IMR-90 (cell line): ENCODE data around the gene HBZ. TPM values are rescaled to one million over a fixed set of nuclear protein-coding genes. Genes with fewer than 3 reads are reported as not detected.

ENCODE experiments used
- ATAC-seq: fragments of 200-7000 bp; cut with Tn5 transposase; 2 replicates; pipeline ENCODE4 v1.9.1; 2020; ENCODE audit warnings: low read depth, mild to moderate bottlenecking, moderate library complexity
- BruUV-seq: library from RNA; stranded (reverse); fragments of 400-500 nt; replicated peaks from 2 replicates; lab custom pipeline; 2021; lab: Mats Ljungman, UMichigan
- CTCF ChIA-PET: fragments of 300-600 bp; formaldehyde crosslinking; extraction: SDS; loops from one replicate; lab custom pipeline; 2021; ENCODE audit warnings: antibody characterized with exemption; lab: Yijun Ruan, JAX
- POLR2A ChIA-PET: fragments of 300-600 bp; sonication (Branson Sonifier 250); formaldehyde crosslinking; loops from one replicate; lab custom pipeline; 2022; ENCODE audit warnings: antibody characterized with exemption; ENCODE audit not compliant: unreplicated experiment; lab: Charles Lee
- DNase-seq: peaks from one replicate; pipeline ENCODE4 v3.0.0; 2013
- H2AFZ ChIP-seq: replicated peaks from 2 replicates; pipeline ENCODE3; 2013; ENCODE audit warnings: low read length, mild to moderate bottlenecking; ENCODE audit not compliant: poor library complexity
- H2AK5ac ChIP-seq: 2 replicates; pipeline ENCODE4 v1.6.1; 2013; ENCODE audit warnings: low read depth, low read length, inconsistent platforms
- H2AK9ac ChIP-seq: replicated peaks from 2 replicates; pipeline ENCODE3; 2013; ENCODE audit warnings: mild to moderate bottlenecking, low read depth, low read length, moderate library complexity; ENCODE audit not compliant: poor library complexity
- H2BK120ac ChIP-seq: 2 replicates; pipeline ENCODE4 v1.6.1; 2013; ENCODE audit warnings: low read depth, low read length, inconsistent platforms
- H2BK15ac ChIP-seq: 3 replicates; pipeline ENCODE4 v1.6.1; 2013; ENCODE audit warnings: low read depth, low read length, inconsistent platforms
- H2BK20ac ChIP-seq: 2 replicates; pipeline ENCODE4 v1.6.1; 2013; ENCODE audit warnings: low read depth, mild to moderate bottlenecking, inconsistent platforms, low read length, moderate library complexity
- H2BK5ac ChIP-seq: 2 replicates; pipeline ENCODE4 v1.6.1; 2013; ENCODE audit warnings: mild to moderate bottlenecking, low read depth, low read length, inconsistent platforms; ENCODE audit not compliant: poor library complexity, severe bottlenecking
- H3K14ac ChIP-seq: replicated peaks from 2 replicates; pipeline ENCODE4 v1.6.1; 2013; ENCODE audit warnings: low read depth, low read length, inconsistent platforms
- H3K18ac ChIP-seq: 2 replicates; pipeline ENCODE4 v1.6.1; 2013; ENCODE audit warnings: low read depth, low read length, control low read depth
- H3K23ac ChIP-seq: 2 replicates; pipeline ENCODE4 v1.6.1; 2013; ENCODE audit warnings: low read depth, low read length, inconsistent platforms
- H3K27ac ChIP-seq: 2 replicates; pipeline ENCODE4 v1.5.1; 2013; ENCODE audit warnings: mild to moderate bottlenecking, control low read depth, low read length; ENCODE audit not compliant: insufficient read depth
- H3K27me3 ChIP-seq: 2 replicates; pipeline ENCODE4 v1.6.1; 2013; ENCODE audit warnings: low read length; ENCODE audit not compliant: control insufficient read depth, insufficient read depth
- H3K36me3 ChIP-seq: 2 replicates; pipeline ENCODE4 v1.6.1; 2013; ENCODE audit warnings: low read length, mixed read lengths; ENCODE audit not compliant: control insufficient read depth, insufficient read depth
- H3K4ac ChIP-seq: 2 replicates; pipeline ENCODE4 v1.6.1; 2013; ENCODE audit warnings: low read depth, low read length, inconsistent platforms
- H3K4me1 ChIP-seq: 2 replicates; pipeline ENCODE4 v1.6.1; 2013; ENCODE audit warnings: low read length, mixed read lengths; ENCODE audit not compliant: control insufficient read depth, insufficient read depth
- H3K4me2 ChIP-seq: 2 replicates; pipeline ENCODE4 v1.6.1; 2013; ENCODE audit warnings: low read depth, mild to moderate bottlenecking, control low read depth, low read length, moderate library complexity
- H3K4me3 ChIP-seq: 2 replicates; pipeline ENCODE4 v1.5.1; 2013; ENCODE audit warnings: low read depth, mild to moderate bottlenecking, control low read depth, low read length, moderate library complexity; ENCODE audit not compliant: insufficient read depth
- H3K56ac ChIP-seq: 2 replicates; pipeline ENCODE4 v1.6.1; 2013; ENCODE audit warnings: low read length, inconsistent platforms; ENCODE audit not compliant: insufficient read depth; ENCODE audit errors: extremely low read depth
- H3K79me1 ChIP-seq, 2 experiments: 2 replicates each; pipeline ENCODE4 v1.6.1; 2013; ENCODE audit warnings: low read length in 2 of 2, inconsistent platforms in 1 of 2, low read depth in 1 of 2
- H3K9ac ChIP-seq: 2 replicates; pipeline ENCODE4 v1.6.1; 2013; ENCODE audit warnings: low read depth, low read length, control low read depth
- H3K9me1 ChIP-seq: 2 replicates; pipeline ENCODE4 v1.6.1; 2013; ENCODE audit warnings: low read length, inconsistent platforms; ENCODE audit not compliant: insufficient read depth
- H3K9me3 ChIP-seq: 2 replicates; pipeline ENCODE4 v1.6.1; 2013; ENCODE audit warnings: low read length; ENCODE audit not compliant: control insufficient read depth, insufficient read depth
- H4K20me1 ChIP-seq: 2 replicates; pipeline ENCODE4 v1.6.1; 2013; ENCODE audit warnings: low read length, inconsistent platforms; ENCODE audit not compliant: insufficient read depth
- H4K5ac ChIP-seq: 2 replicates; pipeline ENCODE4 v1.6.1; 2013; ENCODE audit warnings: mild to moderate bottlenecking, low read depth, low read length, control low read depth
- H4K8ac ChIP-seq, 2 experiments: 2 replicates each; pipeline ENCODE4 v1.6.1; 2013; ENCODE audit warnings: low read depth in 2 of 2, low read length in 2 of 2, control low read depth in 1 of 2, inconsistent platforms in 1 of 2
- H4K91ac ChIP-seq: 2 replicates; pipeline ENCODE4 v1.6.1; 2013; ENCODE audit warnings: low read depth, low read length, inconsistent platforms; ENCODE audit not compliant: insufficient read depth
- BHLHE40 ChIP-seq: fragments of 150-350 bp; IDR thresholded peaks from 2 replicates; pipeline ENCODE4 v1.6.1; 2016; ENCODE audit warnings: mild to moderate bottlenecking, low read depth, low read length
- CEBPB ChIP-seq: IDR thresholded peaks from 2 replicates; pipeline ENCODE4 v1.6.1; 2012; ENCODE audit warnings: low read depth, low read length, improper control_type of control experiment
- CHD1 ChIP-seq: IDR thresholded peaks from 2 replicates; pipeline ENCODE4 v1.6.1; 2012; ENCODE audit warnings: low read depth, low read length, improper control_type of control experiment
- FOS ChIP-seq: fragments of 150-350 bp; IDR thresholded peaks from 2 replicates; pipeline ENCODE4 v1.6.1; 2016; ENCODE audit warnings: low read depth, low read length
- MAFK ChIP-seq: IDR thresholded peaks from 2 replicates; pipeline ENCODE4 v1.6.1; 2012; ENCODE audit warnings: low read depth, low read length, improper control_type of control experiment
- MAZ ChIP-seq: IDR thresholded peaks from 2 replicates; pipeline ENCODE4 v1.6.1; 2012; ENCODE audit warnings: low read depth, mild to moderate bottlenecking, low read length, improper control_type of control experiment, moderate library complexity, borderline replicate concordance
- MXI1 ChIP-seq: IDR thresholded peaks from 2 replicates; pipeline ENCODE4 v1.6.1; 2012; ENCODE audit warnings: low read depth, mild to moderate bottlenecking, low read length, moderate library complexity, borderline replicate concordance
- NFE2L2 ChIP-seq: fragments of 150-350 bp; IDR thresholded peaks from 2 replicates; pipeline ENCODE4 v1.6.1; 2016; ENCODE audit warnings: low read depth, mild to moderate bottlenecking, low read length
- POLR2A ChIP-seq: IDR thresholded peaks from 2 replicates; pipeline ENCODE4 v1.6.1; 2012; ENCODE audit warnings: mild to moderate bottlenecking, low read depth, low read length
- RAD21 ChIP-seq: IDR thresholded peaks from 2 replicates; pipeline ENCODE4 v1.6.1; 2012; ENCODE audit warnings: low read length, improper control_type of control experiment
- RCOR1 ChIP-seq: IDR thresholded peaks from 2 replicates; pipeline ENCODE4 v1.6.1; 2012; ENCODE audit warnings: mild to moderate bottlenecking, low read length, improper control_type of control experiment; ENCODE audit not compliant: insufficient replicate concordance
- RFX5 ChIP-seq: IDR thresholded peaks from 2 replicates; pipeline ENCODE4 v1.8.0; 2012; ENCODE audit warnings: low read depth, mild to moderate bottlenecking, low read length, moderate library complexity
- SMC3 ChIP-seq: fragments of 150-350 bp; IDR thresholded peaks from 2 replicates; pipeline ENCODE4 v1.6.1; 2016; ENCODE audit warnings: low read depth, mild to moderate bottlenecking, antibody characterized with exemption, low read length, moderate library complexity
- WGBS, 2 experiments: methylation state at CpG; one replicate each; pipeline versions ENCODE4 v1.1.5 to v1.1.7; 2013; ENCODE audit warnings: missing lambda C conversion rate in 2 of 2; ENCODE audit not compliant: insufficient read length in 1 of 2; ENCODE audit errors: extremely low coverage in 2 of 2; 5-methylcytosine and 5-hydroxymethylcytosine counted together
- dilution Hi-C: fragments of 300-500 bp; cut with HindIII; formaldehyde crosslinking; loops from one replicate; pipeline ENCODE4 v1.14.3; 2018; ENCODE audit warnings: low sequenced_read_pairs; ENCODE audit not compliant: unreplicated experiment
- in situ Hi-C: fragments of 300-500 bp; cut with MboI; formaldehyde crosslinking; loops from 3 replicates; pipeline ENCODE4 v1.14.3; 2019; ENCODE audit warnings: low sequenced_read_pairs, inconsistent platforms, mixed read lengths
- intact Hi-C: fragments of 100-400 bp; cut with micrococcal nuclease; formaldehyde crosslinking; loops from 2 replicates; pipeline ENCODE4 v1.10.0; 2022
- polyA plus RNA-seq, 3 experiments: library from polyadenylated mRNA; depleted of rRNA; stranded (reverse); fragments of >200 nt; gene quantifications; 2 replicates each; pipeline ENCODE4 v1.2.3, GENCODE V29; 2012; ENCODE audit warnings: low replicate concordance in 1 of 3
- total RNA-seq: library from RNA; depleted of rRNA; stranded (reverse); fragments of >200 nt; gene quantifications from 2 replicates; pipeline ENCODE4 v1.2.3, GENCODE V29; 2012
- TF ChIP-seq, protein P1 (sequence below): fragments of 150-350 bp; IDR thresholded peaks from 2 replicates; pipeline ENCODE4 v1.6.1; 2017; ENCODE audit warnings: mild to moderate bottlenecking, antibody characterized with exemption, low read length, low read depth
- TF ChIP-seq, protein P2 (sequence below): fragments of 150-350 bp; IDR thresholded peaks from 2 replicates; pipeline ENCODE4 v1.6.1; 2016; ENCODE audit warnings: low read depth, mild to moderate bottlenecking, low read length, moderate library complexity, borderline replicate concordance
- TF ChIP-seq, protein P3 (sequence below): conservative IDR thresholded peaks from 2 replicates; pipeline ENCODE4 v1.5.1; 2012; ENCODE audit warnings: mild to moderate bottlenecking, low read depth, low read length, improper control_type of control experiment

Gene HBZ
- total and polyA plus RNA-seq, 2 of the 4 experiments (the other 2 are of a cell fraction), result not detected

DNA sequence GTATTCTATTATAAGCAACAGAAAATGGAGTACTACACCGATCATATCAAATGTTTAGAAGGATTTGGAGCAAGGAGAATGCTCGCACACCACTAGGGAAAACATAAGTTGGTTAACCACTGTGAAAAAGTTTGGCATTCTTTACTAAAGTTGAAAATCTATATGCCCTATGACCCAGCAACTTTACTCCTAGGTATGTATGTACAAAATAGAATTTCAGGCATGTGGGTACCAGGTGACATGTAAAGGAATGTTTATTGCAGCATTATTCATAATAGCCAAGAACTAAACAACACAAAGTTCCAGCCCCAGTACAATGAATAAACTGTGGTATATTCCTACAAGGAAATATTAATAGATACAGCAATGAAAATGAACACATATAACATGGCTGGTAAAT, 5.8 kb upstream of the HBZ start:
- no peaks in the 10 kb centered on the region for H3K27me3 ChIP-seq
- H3K14ac ChIP-seq, result no peak overlapping the region
- no peak overlapping the region for H3K56ac ChIP-seq
- H3K27ac ChIP-seq, result no peak overlapping the region
- BruUV-seq, result no TSS peak
- H4K5ac ChIP-seq, result no peak overlapping the region
- no peak overlapping the region for H2BK15ac ChIP-seq
- H3K4me2 ChIP-seq, result no peak overlapping the region
- H3K18ac ChIP-seq, result no peak overlapping the region
- H4K20me1 ChIP-seq, result no peaks in the 10 kb centered on the region
- no peak overlapping the region for H2BK120ac ChIP-seq
- no peak overlapping the region for H4K8ac ChIP-seq
- no peak overlapping the region for H2AK5ac ChIP-seq
- no peaks in the 10 kb centered on the region for H3K36me3 ChIP-seq
- no peak for ATAC-seq
- H3K4me1 ChIP-seq, result peaks cover 8% of the 10 kb centered on the region; the same call in 1 of the 2 replicates
- TF ChIP-seq SMC3 (no peak), NFE2L2 (no peak), CEBPB (no peak), BHLHE40 (no peak), RAD21 (no peak), MXI1 (no peak), RFX5 (no peak), FOS (no peak), CHD1 (no peak), POLR2A (no peak), RCOR1 (no peak), MAFK (no peak), MAZ (no peak)
- TF ChIP-seq, protein P1, sequence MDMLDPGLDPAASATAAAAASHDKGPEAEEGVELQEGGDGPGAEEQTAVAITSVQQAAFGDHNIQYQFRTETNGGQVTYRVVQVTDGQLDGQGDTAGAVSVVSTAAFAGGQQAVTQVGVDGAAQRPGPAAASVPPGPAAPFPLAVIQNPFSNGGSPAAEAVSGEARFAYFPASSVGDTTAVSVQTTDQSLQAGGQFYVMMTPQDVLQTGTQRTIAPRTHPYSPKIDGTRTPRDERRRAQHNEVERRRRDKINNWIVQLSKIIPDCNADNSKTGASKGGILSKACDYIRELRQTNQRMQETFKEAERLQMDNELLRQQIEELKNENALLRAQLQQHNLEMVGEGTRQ, result no peak
- TF ChIP-seq, protein P2, sequence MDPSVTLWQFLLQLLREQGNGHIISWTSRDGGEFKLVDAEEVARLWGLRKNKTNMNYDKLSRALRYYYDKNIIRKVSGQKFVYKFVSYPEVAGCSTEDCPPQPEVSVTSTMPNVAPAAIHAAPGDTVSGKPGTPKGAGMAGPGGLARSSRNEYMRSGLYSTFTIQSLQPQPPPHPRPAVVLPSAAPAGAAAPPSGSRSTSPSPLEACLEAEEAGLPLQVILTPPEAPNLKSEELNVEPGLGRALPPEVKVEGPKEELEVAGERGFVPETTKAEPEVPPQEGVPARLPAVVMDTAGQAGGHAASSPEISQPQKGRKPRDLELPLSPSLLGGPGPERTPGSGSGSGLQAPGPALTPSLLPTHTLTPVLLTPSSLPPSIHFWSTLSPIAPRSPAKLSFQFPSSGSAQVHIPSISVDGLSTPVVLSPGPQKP, result no peak
- TF ChIP-seq, protein P3, sequence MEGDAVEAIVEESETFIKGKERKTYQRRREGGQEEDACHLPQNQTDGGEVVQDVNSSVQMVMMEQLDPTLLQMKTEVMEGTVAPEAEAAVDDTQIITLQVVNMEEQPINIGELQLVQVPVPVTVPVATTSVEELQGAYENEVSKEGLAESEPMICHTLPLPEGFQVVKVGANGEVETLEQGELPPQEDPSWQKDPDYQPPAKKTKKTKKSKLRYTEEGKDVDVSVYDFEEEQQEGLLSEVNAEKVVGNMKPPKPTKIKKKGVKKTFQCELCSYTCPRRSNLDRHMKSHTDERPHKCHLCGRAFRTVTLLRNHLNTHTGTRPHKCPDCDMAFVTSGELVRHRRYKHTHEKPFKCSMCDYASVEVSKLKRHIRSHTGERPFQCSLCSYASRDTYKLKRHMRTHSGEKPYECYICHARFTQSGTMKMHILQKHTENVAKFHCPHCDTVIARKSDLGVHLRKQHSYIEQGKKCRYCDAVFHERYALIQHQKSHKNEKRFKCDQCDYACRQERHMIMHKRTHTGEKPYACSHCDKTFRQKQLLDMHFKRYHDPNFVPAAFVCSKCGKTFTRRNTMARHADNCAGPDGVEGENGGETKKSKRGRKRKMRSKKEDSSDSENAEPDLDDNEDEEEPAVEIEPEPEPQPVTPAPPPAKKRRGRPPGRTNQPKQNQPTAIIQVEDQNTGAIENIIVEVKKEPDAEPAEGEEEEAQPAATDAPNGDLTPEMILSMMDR, result no peak
- H2AFZ ChIP-seq, result no peak overlapping the region
- in situ Hi-C loops, result no loop called here
- H3K9me1 ChIP-seq, result peaks cover 6% of the 10 kb centered on the region; the same call in 1 of the 2 replicates
- H3K9me3 ChIP-seq, result no peaks in the 10 kb centered on the region
- ChIA-PET POLR2A (no interaction called here), CTCF (no interaction called here)
- dilution Hi-C loops, result no loop called here
- H3K79me1 ChIP-seq, result no peaks in the 10 kb centered on the region
- H3K4me3 ChIP-seq, result no peak overlapping the region
- no peak overlapping the region for H4K91ac ChIP-seq
- H3K23ac ChIP-seq, result no peak overlapping the region
- DNase-seq, result no peak
- H2AK9ac ChIP-seq, result no peak overlapping the region
- H2BK20ac ChIP-seq, result no peak overlapping the region
- no peak overlapping the region for H3K4ac ChIP-seq
- intact Hi-C loops, result no loop called here
- no peak overlapping the region for H3K9ac ChIP-seq
- WGBS, 2 experiments, result no CpG with 5 or more reads among the region's 2 CpGs
- no peak overlapping the region for H2BK5ac ChIP-seq
